Adrenal gland (tissue), 12 donors: Measurements from ENCODE around the gene ARF1. TPM values are rescaled to one million over a fixed set of nuclear protein-coding genes. Genes with fewer than 3 reads are reported as not detected.

Experiments
- DNase-seq, 7 donors: peaks; one replicate each; pipeline ENCODE4 v3.0.0-alpha.2; 2019 to 2020
- H3K27ac ChIP-seq, 5 donors: fragments of 200-600 bp; sonication (generic) in 4 of 5; 1 replicate in 3 of 5; 2 replicates in 2 of 5; pipeline versions ENCODE4 v1.5.1 to v1.8.0; 2016 to 2020; ENCODE audit warnings: mild to moderate bottlenecking in 1 of 5
- H3K27me3 ChIP-seq: fragments of 200-600 bp; 2 replicates; pipeline ENCODE4 v1.8.0; 2021
- H3K36me3 ChIP-seq, 2 donors: fragments of 200-600 bp; replicated peaks in 1 of 2; 1 replicate in 1 of 2; 2 replicates in 1 of 2; pipeline versions ENCODE4 v1.5.1 to v1.8.0; 2018 to 2022
- H3K4me1 ChIP-seq, 2 donors: fragments of 200-600 bp; replicated peaks in 1 of 2; 1 replicate in 1 of 2; 2 replicates in 1 of 2; pipeline versions ENCODE4 v1.5.1 to v1.8.0; 2018 to 2021
- H3K4me3 ChIP-seq, 4 donors: fragments of 200-600 bp; sonication (generic) in 3 of 4; one replicate each; pipeline ENCODE4 v1.5.1; 2016 to 2018
- H3K9me3 ChIP-seq, 3 donors: fragments of 200-600 bp; sonication (generic) in 1 of 3; replicated peaks in 1 of 3; 1 replicate in 2 of 3; 2 replicates in 1 of 3; pipeline versions ENCODE4 v1.5.1 to v1.8.0; 2016 to 2021
- CTCF ChIP-seq, 6 experiments: fragments of 450-650 bp in 4 of 6; fragments of 200-600 bp in 2 of 6; sonication (generic) in 1 of 6; IDR thresholded peaks; 1 replicate in 5 of 6; 2 replicates in 1 of 6; pipeline versions ENCODE4 v1.5.1 to v1.8.0; 2016 to 2021; ENCODE audit warnings: antibody characterized with exemption in 6 of 6, mild to moderate bottlenecking in 2 of 6, moderate library complexity in 1 of 6
- POLR2A ChIP-seq, 2 donors: fragments of 450-650 bp; IDR thresholded peaks; one replicate each; pipeline ENCODE4 v1.6.1; 2017; ENCODE audit warnings: antibody characterized with exemption in 2 of 2, mild to moderate bottlenecking in 2 of 2, moderate library complexity in 1 of 2
- WGBS, 4 donors: extraction: QIAGEN DNeasy Blood & Tissue Kit in 2 of 4; methylation state at CpG; one replicate each; pipeline versions ENCODE4 v1.1.5 to v1.1.7; 2013 to 2017; 5-methylcytosine and 5-hydroxymethylcytosine counted together
- intact Hi-C, 2 donors: fragments of 100-400 bp; cut with DNase I; formaldehyde crosslinking; loops; one replicate each; pipeline versions ENCODE4 v1.14.1 to v1.15.0; 2022 to 2023
- polyA plus RNA-seq, 3 donors: library from polyadenylated mRNA; stranded (reverse); fragments of 200-250 nt in 2 of 3; fragments of 350-450 nt in 1 of 3; fragmentation: Illumina TruSeq in 1 of 3; extraction: RNeasy Lipid Tissue Mini Kit (QIAGEN cat#74804) in 1 of 3; gene quantifications; one replicate each; pipeline ENCODE4 v1.2.3, GENCODE V29; 2013 to 2014
- total RNA-seq, 9 donors: library from RNA; depleted of rRNA in 4 of 9; stranded (reverse); fragments of >200 nt in 4 of 9; fragments of 120-200 nt in 1 of 9; fragmentation: NEBNext Ultra II Directional in 1 of 9; extraction: Animal tissue kit (Norgen Biotek cat#: 25700) in 1 of 9; gene quantifications; one replicate each; pipeline versions ENCODE4 v1.1.0 to v1.2.4, GENCODE V29; 2013 to 2023
- donor health status: healthy with polysubstance abuse.
- donor health status: Bipolar disorder and iron deficiency.
- donor health status: DM: yes; HTN: yes; CAD: no.
- donor health status: DM: no; HTN: no; CAD: no.
- donor health status: DM: no; HTN: no; CAD: no.
- donor health status: DM: yes; HTN: yes; CAD: no.

Gene ARF1
- total and polyA plus RNA-seq, 12 donors, result 200 to 611 (median 381) TPM

GRCh38 chr1:228136901-228137300 lies 54.4 kb downstream of the ARF1 start:
- Histone ChIP-seq H3K9me3 (no peaks in the 10 kb centered on the region), H3K4me1 (peaks cover 13 to 15% of the 10 kb centered on the region in 2 donors), H3K27ac (no peak overlapping the region), H3K27me3 (no peaks in the 10 kb centered on the region), H3K4me3 (no peak overlapping the region), H3K36me3 (no peaks in the 10 kb centered on the region)
- TF ChIP-seq POLR2A (IDR thresholded peaks at IDR 0.05) (no peak), CTCF (IDR thresholded peaks at IDR 0.05) (no peak)
- no peak for DNase-seq
- intact Hi-C loops, result no loop called here
- WGBS, 4 donors, result 45 to 60% (median 52%) methylated on average over 1 of the region's 1 CpG

- intact Hi-C loops, result no loop called here
- 23 to 25% (median 23%) methylated on average over 24 to 30 of the region's 30 CpGs for WGBS, 4 donors
Measured at GRCh38 chr1:228139406-228139930, 57.0 kb downstream of the ARF1 start.

GRCh38 chr1:228139931-228140723 lies 57.6 kb downstream of the ARF1 start, which contains the start of gene GUK1:
GUK1 (plus strand) TSS chr1:228140279; CDS start chr1:228140303, 24 bp downstream.
- H3K4me1 ChIP-seq, result peaks cover 15 to 33% of the 10 kb centered on the region in 2 donors
- peak within 1 kb of the TSS; percentile 92 to 99 (median 98) for H3K27ac ChIP-seq
- H3K9me3 ChIP-seq, result no peaks in the 10 kb centered on the region
- TF ChIP-seq CTCF (IDR thresholded peaks at IDR 0.05) (peak in 5 of 6 experiments; percentile 23 to 51 (median 43)), POLR2A (IDR thresholded peaks at IDR 0.05) (peak; percentile 97 to 98)
- peak; percentile 100 for DNase-seq
- H3K4me3 ChIP-seq, result peak within 1 kb of the TSS; percentile 73 to 94 (median 82)
- 0 to 2% (median 0%) methylated on average over 13 to 95 of the region's 95 CpGs for WGBS, 4 donors
- intact Hi-C loops, result no loop called here
- no peaks in the 10 kb centered on the region for H3K27me3 ChIP-seq
- peaks cover 0 to 4% of the 10 kb centered on the region in 2 donors for H3K36me3 ChIP-seq

More at GRCh38 chr1:228139406-228139930, 57.0 kb downstream of the ARF1 start:
- peaks cover 15 to 33% of the 10 kb centered on the region in 2 donors for H3K4me1 ChIP-seq
- peak overlapping the region in 2 of 4 donors; percentile 8 to 87 for H3K4me3 ChIP-seq
- no peaks in the 10 kb centered on the region for H3K9me3 ChIP-seq
- no peaks in the 10 kb centered on the region for H3K27me3 ChIP-seq
- no peak for DNase-seq
- peaks cover 0 to 4% of the 10 kb centered on the region in 2 donors for H3K36me3 ChIP-seq
- TF ChIP-seq POLR2A (IDR thresholded peaks at IDR 0.05), result no peak
- no peak for TF ChIP-seq CTCF (IDR thresholded peaks at IDR 0.05)
- peak overlapping the region; percentile 72 to 99 (median 98) for H3K27ac ChIP-seq

GRCh38 chr1:228140724-228141225 lies 58.3 kb downstream of the ARF1 start:
- intact Hi-C loops, result no loop called here
- peak in 3 of 7 donors; percentile 23 to 61 (median 34) for DNase-seq
- Histone ChIP-seq H3K4me3 (peak overlapping the region; percentile 73 to 94 (median 82)), H3K4me1 (peaks cover 15 to 33% of the 10 kb centered on the region in 2 donors), H3K27me3 (no peaks in the 10 kb centered on the region), H3K9me3 (no peaks in the 10 kb centered on the region), H3K27ac (peak overlapping the region; percentile 92 to 99 (median 98)), H3K36me3 (peaks cover 0 to 4% of the 10 kb centered on the region in 2 donors)
- 4 to 9% (median 7%) methylated on average over 5 to 25 of the region's 25 CpGs for WGBS, 4 donors
- TF ChIP-seq POLR2A (IDR thresholded peaks at IDR 0.05), result no peak
- no peak for TF ChIP-seq CTCF (IDR thresholded peaks at IDR 0.05)
